ENCODE results near the gene NUMA1.

DNA sequence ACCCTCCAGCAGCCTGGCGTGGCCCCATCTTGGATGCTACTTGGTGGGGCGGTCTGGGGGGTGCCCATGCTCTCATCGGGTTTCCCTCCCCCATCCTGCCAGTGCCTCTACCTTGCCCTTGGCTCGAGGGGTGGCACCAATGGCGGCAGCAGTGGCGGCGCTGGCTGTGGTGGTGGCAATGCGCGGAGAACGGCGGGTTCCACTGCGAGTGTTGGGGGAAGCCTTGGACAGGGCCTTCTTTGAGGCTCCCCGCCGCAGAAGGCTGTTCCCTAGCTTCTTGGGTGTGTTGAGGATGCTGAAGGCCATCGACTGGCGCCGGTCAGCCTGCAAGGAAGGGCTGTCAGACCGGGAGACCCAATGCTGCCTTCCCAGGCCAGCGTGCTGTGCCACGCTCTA lies 76.6 kb downstream of the NUMA1 start:
- TF ChIP-seq, protein P1, sequence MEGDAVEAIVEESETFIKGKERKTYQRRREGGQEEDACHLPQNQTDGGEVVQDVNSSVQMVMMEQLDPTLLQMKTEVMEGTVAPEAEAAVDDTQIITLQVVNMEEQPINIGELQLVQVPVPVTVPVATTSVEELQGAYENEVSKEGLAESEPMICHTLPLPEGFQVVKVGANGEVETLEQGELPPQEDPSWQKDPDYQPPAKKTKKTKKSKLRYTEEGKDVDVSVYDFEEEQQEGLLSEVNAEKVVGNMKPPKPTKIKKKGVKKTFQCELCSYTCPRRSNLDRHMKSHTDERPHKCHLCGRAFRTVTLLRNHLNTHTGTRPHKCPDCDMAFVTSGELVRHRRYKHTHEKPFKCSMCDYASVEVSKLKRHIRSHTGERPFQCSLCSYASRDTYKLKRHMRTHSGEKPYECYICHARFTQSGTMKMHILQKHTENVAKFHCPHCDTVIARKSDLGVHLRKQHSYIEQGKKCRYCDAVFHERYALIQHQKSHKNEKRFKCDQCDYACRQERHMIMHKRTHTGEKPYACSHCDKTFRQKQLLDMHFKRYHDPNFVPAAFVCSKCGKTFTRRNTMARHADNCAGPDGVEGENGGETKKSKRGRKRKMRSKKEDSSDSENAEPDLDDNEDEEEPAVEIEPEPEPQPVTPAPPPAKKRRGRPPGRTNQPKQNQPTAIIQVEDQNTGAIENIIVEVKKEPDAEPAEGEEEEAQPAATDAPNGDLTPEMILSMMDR (conservative IDR thresholded peaks at IDR 0.05; ENCODE audit: low read length), result no peak
- TF ChIP-seq EZH2phosphoT487 (IDR thresholded peaks at IDR 0.05; ENCODE audit: borderline replicate concordance), result no peak

All from Loucy (cell line).